Adipocyte (in vitro differentiated cells): ENCODE measurements around the gene NOP56.
"Not testable (repeated sequence)": the region's sequence is repeated elsewhere in the genome, so short reads cannot be mapped to it uniquely, and the experiment has no call there.

ENCODE experiments used
- DNase-seq: peaks from one replicate; pipeline ENCODE4 v3.0.0-alpha.2; 2015; ENCODE audit warnings: low read depth
- H3K27me3 ChIP-seq: replicated peaks from 2 replicates; pipeline ENCODE4 v1.7.0; 2013; ENCODE audit warnings: mild to moderate bottlenecking, low read length, moderate library complexity; ENCODE audit not compliant: control insufficient read depth, insufficient read depth
- H3K36me3 ChIP-seq: 2 replicates; pipeline ENCODE4 v1.7.0; 2013; ENCODE audit warnings: low read length, mild to moderate bottlenecking, moderate library complexity; ENCODE audit not compliant: control insufficient read depth, insufficient read depth, severe bottlenecking
- H3K4me1 ChIP-seq: 2 replicates; pipeline ENCODE4 v1.7.0; 2013; ENCODE audit warnings: mild to moderate bottlenecking, low read length, moderate library complexity; ENCODE audit not compliant: control insufficient read depth, insufficient read depth
- H3K4me3 ChIP-seq: 2 replicates; pipeline ENCODE4 v1.7.0; 2013; ENCODE audit warnings: mild to moderate bottlenecking, low read length, moderate library complexity
- H3K9ac ChIP-seq: 2 replicates; pipeline ENCODE4 v1.7.0; 2013; ENCODE audit warnings: mild to moderate bottlenecking, low read length, moderate library complexity
- H3K9me3 ChIP-seq: 2 replicates; pipeline ENCODE4 v1.7.0; 2013; ENCODE audit warnings: mild to moderate bottlenecking, low read length, moderate library complexity; ENCODE audit not compliant: control insufficient read depth

NOP56 gene

DNA sequence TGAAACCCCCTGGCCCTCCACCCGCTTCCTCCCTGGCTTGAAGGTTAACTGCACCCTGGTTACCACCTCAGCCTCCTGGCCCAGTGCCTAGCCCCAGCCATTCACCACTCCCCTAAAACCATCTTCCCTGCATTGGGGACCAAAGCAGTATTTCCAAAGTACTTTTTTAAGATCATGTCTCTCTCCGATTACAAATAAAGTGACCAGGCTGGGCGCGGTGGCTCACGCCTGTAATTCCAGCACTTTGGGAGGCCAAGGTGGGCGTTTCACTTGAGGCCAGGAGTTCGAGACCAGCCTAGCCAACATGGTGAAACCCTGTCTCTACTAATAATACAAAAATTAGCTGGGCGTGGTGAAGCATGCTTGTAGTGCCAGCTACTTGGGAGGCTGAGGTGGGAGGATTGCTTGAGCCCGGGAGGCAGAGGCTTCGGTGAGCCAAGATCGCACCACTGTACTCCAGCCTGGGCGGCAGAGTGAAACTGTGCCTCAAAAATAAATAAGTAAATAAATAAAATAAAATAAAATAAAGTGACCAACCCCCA lies 43.6 kb downstream of the NOP56 start:
- H3K4me1 ChIP-seq, H3K36me3 ChIP-seq, H3K9ac ChIP-seq, H3K9me3 ChIP-seq, DNase-seq, H3K4me3 ChIP-seq: not testable (repeated sequence)
- H3K27me3 ChIP-seq, result peaks cover 73% of the 10 kb centered on the region

DNA sequence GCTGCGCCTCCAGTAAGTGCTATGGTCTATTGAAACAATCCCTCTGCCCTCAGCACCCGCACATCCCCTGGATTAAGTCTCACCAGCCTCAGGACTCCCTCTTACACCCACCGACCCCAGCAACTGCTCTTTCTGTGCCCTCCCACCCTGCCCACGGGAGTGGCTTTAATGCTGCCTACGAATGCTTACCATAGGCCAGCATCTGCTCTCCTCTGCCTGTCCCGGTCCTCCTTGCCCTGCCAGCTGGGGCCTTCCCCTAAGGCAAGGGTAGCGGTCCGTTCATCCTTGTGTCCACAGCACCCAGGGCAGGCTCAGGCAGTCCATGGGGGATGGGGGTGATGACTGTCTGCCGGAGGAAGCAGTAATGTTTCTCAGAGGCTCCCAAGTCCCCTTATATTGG lies 44.2 kb downstream of the NOP56 start:
- Histone ChIP-seq H3K9ac (no peak overlapping the region), H3K4me3 (no peak overlapping the region), H3K27me3 (peaks cover 76% of the 10 kb centered on the region), H3K36me3 (no peaks in the 10 kb centered on the region), H3K9me3 (no peaks in the 10 kb centered on the region), H3K4me1 (no peaks in the 10 kb centered on the region)
- DNase-seq, result no peak

DNA sequence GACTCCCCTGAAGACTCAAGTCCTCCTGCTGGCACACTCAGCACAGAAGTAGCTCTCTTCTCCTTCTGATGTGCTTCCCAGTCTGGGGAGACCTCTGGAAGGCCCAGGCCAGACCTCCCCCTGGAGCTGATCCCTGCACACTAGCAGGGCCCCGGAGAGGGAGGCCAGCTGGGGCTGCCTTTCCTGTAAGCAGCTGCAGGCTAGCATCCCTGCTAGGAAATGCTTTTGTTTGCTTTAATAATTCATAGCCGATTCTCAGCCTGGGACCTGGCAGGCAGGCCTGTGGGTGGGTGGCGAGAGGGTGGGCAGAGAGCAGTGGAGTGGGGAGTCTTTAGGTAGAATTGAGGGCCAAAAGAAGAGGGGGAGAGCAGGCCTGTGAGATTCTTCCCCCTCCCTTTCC lies 45.3 kb downstream of the NOP56 start:
- DNase-seq, result no peak
- no peaks in the 10 kb centered on the region for H3K9me3 ChIP-seq
- H3K9ac ChIP-seq, result no peak overlapping the region
- no peaks in the 10 kb centered on the region for H3K36me3 ChIP-seq
- no peak overlapping the region for H3K4me3 ChIP-seq
- no peaks in the 10 kb centered on the region for H3K4me1 ChIP-seq
- H3K27me3 ChIP-seq, result peaks cover 79% of the 10 kb centered on the region

DNA sequence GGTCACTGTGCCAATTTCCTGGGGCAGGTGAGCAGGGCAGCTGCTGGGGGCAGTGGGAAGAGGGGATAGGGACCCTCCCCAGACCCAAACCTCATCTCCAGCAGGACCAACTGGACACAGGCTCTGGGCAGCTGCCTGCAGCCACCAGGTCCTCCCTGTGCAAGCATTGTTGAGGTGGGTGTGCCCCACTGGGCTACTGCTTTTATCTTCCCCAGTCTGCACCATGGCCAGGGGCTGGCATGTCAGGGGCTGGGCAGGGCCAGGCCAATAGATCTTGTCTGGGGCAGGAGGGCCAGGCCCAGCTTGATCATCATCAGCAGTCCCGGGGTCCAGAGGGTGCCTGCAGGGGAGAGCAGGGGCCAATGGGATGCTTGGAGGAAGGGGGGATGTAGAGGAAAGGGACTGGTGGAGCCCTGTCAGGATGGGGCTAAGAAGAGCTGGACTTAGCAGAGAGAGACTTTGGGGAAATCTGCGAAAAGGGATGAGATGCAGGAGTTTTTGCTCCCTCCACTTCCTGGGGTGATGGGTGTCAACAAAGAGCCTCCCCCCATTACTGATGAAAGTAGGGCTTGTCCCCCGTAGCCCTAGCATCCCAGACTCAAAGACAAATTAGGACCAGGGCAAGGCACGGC lies 45.9 kb downstream of the NOP56 start:
- H3K9me3 ChIP-seq, result no peaks in the 10 kb centered on the region
- H3K9ac ChIP-seq, result no peak overlapping the region
- peaks cover 81% of the 10 kb centered on the region for H3K27me3 ChIP-seq
- no peaks in the 10 kb centered on the region for H3K4me1 ChIP-seq
- DNase-seq, result no peak
- no peak overlapping the region for H3K4me3 ChIP-seq
- no peaks in the 10 kb centered on the region for H3K36me3 ChIP-seq

DNA sequence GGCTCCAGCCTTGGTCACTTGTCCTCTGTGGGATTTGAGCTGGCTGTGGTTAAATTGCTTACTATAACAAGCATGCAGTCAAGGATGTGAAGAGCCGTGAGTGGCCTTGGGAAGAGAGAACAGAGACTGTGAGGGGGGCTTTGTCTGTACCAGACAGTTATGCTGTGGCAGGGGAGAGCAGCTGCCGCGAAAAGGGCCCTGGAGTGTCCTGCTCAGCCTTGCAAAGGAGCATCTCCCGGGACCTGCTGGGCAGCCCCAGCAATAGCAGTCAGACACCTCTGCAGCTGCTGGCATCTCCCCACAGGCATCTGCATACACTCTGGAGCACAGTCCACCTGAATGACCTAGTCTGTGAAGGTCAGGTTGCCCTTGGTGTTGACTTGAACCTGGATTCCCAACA lies 46.5 kb downstream of the NOP56 start:
- peaks cover 83% of the 10 kb centered on the region for H3K27me3 ChIP-seq
- H3K36me3 ChIP-seq, result no peaks in the 10 kb centered on the region
- no peak overlapping the region for H3K4me3 ChIP-seq
- no peak overlapping the region for H3K9ac ChIP-seq
- no peak for DNase-seq
- no peaks in the 10 kb centered on the region for H3K9me3 ChIP-seq
- no peaks in the 10 kb centered on the region for H3K4me1 ChIP-seq

DNA sequence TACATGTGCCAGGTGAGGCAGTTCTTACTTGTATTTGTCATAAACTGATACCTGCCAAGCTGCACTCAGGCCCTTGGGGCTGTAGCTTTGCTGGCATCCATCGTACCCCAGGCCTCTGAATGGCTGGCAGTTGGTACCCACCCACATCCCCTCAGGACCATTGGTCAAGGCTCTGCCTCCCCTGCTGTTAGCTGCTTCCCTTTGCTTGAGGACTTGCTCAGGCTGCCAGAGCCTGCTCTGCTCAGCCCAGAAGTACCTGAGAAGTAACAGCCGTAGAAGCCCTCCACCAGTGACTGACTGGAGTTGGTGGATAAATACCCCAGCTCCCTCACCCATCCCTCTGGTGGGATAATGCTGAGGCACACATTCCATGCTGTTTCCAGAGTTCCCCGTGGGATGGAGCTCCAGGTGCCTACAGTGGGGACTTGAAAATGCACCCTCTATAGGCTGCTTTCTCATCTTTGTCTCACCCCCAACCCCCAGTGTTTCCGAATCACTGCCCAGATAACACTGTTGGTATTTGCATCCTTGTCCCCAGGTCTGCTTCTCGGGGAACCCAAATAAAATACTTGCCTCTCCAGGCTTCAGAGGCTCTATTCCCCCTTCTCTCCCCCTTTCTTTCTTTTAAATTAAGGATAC lies 47.5 kb downstream of the NOP56 start:
- H3K4me1 ChIP-seq, result no peaks in the 10 kb centered on the region
- DNase-seq, result no peak
- peaks cover 79% of the 10 kb centered on the region for H3K27me3 ChIP-seq
- H3K4me3 ChIP-seq, result no peak overlapping the region
- no peaks in the 10 kb centered on the region for H3K36me3 ChIP-seq
- H3K9me3 ChIP-seq, result no peaks in the 10 kb centered on the region
- no peak overlapping the region for H3K9ac ChIP-seq

DNA sequence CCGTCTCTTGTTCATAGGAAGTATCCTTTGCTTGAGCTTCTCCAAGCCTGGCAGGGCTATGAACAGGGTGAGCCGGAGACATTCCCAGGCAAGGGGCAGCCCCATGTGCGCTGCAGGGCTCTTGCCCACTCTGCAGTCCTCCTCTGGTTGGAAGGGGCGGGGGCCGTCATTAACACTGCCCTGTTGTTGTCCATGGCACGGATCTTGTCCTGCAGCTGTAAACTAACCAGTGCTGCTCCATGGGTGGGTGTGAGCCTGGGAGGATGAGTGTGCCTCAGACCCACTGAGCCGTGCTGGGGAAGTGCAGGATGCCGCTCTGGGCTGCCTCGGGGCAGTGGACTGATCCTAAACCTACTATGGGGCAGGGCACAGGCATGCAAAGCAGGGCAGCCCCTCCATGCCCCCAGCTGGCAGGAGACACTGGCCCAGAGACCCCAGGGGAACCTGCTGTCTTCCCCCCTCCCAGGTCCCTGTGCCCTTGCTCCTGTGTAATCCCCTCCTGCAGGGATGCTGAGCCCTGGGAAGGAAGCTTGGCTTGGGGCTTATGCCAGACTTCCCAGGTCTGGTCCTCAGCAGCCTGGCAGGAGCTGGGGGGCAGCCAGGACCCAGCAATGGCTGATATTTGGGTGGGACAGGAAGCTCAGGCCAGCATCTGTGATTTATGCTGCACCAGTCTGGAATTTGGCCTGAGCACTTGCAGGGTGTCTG lies 48.6 kb downstream of the NOP56 start:
- no peaks in the 10 kb centered on the region for H3K9me3 ChIP-seq
- H3K9ac ChIP-seq, result no peak overlapping the region
- no peak overlapping the region for H3K4me3 ChIP-seq
- no peaks in the 10 kb centered on the region for H3K4me1 ChIP-seq
- peaks cover 78% of the 10 kb centered on the region for H3K27me3 ChIP-seq
- no peak for DNase-seq
- H3K36me3 ChIP-seq, result no peaks in the 10 kb centered on the region

DNA sequence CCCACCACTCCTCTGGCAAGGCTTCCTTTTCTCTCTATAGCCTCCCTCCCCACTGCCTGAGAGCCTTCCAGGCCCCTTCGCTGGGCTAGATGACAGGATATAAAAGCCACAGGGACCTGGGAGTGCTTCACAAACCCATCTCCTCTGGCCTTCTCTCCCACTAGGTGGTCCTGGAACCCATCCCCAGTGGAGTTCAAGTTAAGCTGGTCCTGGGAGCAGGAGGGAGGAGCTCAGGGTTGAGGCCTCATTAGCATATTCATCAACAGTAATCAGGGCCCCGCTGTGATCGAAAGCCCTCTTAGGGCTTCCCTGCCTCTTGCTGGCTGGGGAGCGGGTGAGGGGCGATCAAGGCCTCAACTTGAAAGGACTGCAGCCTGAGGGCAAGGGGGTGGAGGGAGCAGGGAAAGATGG lies 49.2 kb downstream of the NOP56 start:
- Histone ChIP-seq H3K36me3 (no peaks in the 10 kb centered on the region), H3K4me1 (no peaks in the 10 kb centered on the region), H3K27me3 (peaks cover 81% of the 10 kb centered on the region), H3K4me3 (no peak overlapping the region), H3K9ac (no peak overlapping the region), H3K9me3 (no peaks in the 10 kb centered on the region)
- no peak for DNase-seq

DNA sequence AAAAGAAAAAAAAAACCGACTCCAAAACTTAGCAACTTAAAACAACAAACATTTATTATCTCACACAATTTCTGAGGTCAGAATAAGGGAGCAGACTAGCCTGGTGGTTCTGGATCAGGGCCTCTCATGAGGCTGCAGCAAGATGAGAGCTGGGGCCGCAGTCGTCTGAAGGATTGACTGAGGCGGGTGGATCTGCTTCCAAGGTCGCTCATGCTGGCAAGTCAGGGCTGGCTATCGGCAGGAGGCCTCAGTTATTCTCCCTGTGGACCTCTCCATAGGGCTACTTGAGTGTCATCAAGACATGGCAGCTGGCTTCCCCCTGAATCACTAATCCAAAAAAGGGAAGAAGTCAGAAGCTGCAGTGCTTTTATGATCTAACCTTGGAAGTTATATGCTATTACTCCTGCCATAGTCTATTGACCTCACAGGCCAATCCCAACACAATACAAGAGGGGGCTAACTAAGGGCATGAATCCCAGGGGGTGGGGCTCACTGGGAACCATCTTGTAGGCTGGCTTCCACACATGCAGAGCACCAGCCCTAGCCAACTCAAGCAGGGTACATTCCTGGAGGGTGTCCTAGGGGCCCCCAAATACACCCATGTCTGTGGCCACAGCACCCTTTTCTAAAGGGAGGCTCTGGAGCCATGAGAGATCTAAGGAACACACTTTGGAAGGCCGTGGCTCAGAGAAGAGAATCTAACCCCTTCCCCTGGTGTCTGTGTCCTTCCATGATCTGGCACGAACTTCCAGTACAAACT lies 51.5 kb downstream of the NOP56 start:
- Histone ChIP-seq H3K9me3 (no peaks in the 10 kb centered on the region), H3K4me1 (no peaks in the 10 kb centered on the region), H3K4me3 (no peak overlapping the region), H3K27me3 (peaks cover 78% of the 10 kb centered on the region), H3K9ac (no peak overlapping the region), H3K36me3 (no peaks in the 10 kb centered on the region)
- no peak for DNase-seq

DNA sequence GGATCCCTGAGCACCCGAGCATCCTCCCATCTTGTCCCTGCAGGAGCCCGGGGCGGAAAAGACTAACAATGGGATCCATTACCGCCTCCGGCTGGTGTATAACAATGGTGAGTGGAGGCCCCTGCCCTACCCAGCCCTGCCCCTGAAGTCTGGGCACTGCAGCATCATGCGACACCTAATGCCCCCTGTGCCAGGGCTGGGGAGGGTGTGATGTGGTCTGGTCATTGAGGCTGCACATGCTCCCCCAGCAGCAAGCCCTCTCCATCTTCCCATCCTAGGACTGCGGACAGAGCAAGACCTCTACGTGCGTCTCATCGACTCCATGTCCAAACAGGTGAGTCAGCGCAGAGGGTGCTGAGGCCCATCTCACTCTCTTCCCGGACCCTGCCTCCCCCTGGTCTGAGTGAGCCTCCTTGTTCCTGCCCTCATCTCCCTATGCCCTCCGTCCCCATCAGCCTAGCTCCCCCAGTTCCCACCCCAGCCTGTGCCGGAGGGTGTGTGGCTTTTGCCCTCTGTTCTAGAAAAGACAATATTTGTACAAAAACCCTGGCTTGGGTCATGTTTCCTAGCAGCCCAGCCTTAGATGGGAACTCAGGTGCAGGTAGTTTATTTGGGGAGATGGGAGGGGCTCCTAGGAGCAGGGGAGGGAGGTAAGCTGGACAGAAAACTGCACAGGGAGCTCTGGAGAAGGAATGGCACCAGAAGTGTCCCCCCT lies 53.7 kb downstream of the NOP56 start:
- Histone ChIP-seq H3K4me1 (no peaks in the 10 kb centered on the region), H3K27me3 (peaks cover 62% of the 10 kb centered on the region), H3K9me3 (no peaks in the 10 kb centered on the region), H3K36me3 (no peaks in the 10 kb centered on the region), H3K4me3 (no peak overlapping the region), H3K9ac (no peak overlapping the region)
- no peak for DNase-seq
